K562 (cell line): ENCODE results near the gene ATP5MK. TPM values are rescaled to one million over a fixed set of nuclear protein-coding genes. Genes with fewer than 3 reads are reported as not detected.

Experiments used
- CEBPG ChIP-seq, 3 experiments: fragments of 200-800 bp in 1 of 3; sonication (Bioruptor generic) in 1 of 3; sonication (generic) in 1 of 3; formaldehyde crosslinking in 1 of 3; IDR thresholded peaks in 2 of 3; conservative IDR thresholded peaks in 1 of 3; 2 replicates each; pipeline versions ENCODE4 v1.6.1 to v1.8.0; 2016 to 2022; ENCODE audit warnings: missing compliant biosample characterization in 2 of 3, missing genetic modification characterization in 2 of 3, mild to moderate bottlenecking in 1 of 3, missing genetic modification reagents in 1 of 3
- GTF2F1 ChIP-seq: IDR thresholded peaks from 2 replicates; pipeline ENCODE4 v1.6.1; 2011; ENCODE audit warnings: low read depth, low read length, improper control_type of control experiment
- HBP1 ChIP-seq: fragments of 450-650 bp; formaldehyde crosslinking; IDR thresholded peaks from 2 replicates; pipeline ENCODE4 v1.4.0; 2022; ENCODE audit warnings: missing genetic modification characterization
- KLF13 ChIP-seq: fragments of 450-650 bp; IDR thresholded peaks from 2 replicates; pipeline ENCODE4 v1.6.1; 2016; ENCODE audit warnings: missing genetic modification characterization, low read depth, mild to moderate bottlenecking, missing compliant biosample characterization, moderate library complexity, borderline replicate concordance
- RB1 ChIP-seq: fragments of 450-650 bp; IDR thresholded peaks from 2 replicates; pipeline ENCODE4 v1.6.1; 2017; ENCODE audit warnings: low read depth, mild to moderate bottlenecking
- RBFOX2 ChIP-seq: fragments of 200-400 bp; formaldehyde crosslinking; IDR thresholded peaks from 2 replicates; pipeline ENCODE4 v1.6.1; 2017; ENCODE audit warnings: low read depth, mild to moderate bottlenecking, low read length, moderate library complexity
- SIRT6 ChIP-seq: IDR thresholded peaks from one replicate; pipeline ENCODE4 v1.6.1; 2012; ENCODE audit warnings: low read depth, mild to moderate bottlenecking, control low read depth, inconsistent platforms, low read length, moderate library complexity
- ZBTB17 ChIP-seq: fragments of 450-650 bp; formaldehyde crosslinking; IDR thresholded peaks from 2 replicates; pipeline ENCODE4 v1.4.0; 2020; ENCODE audit warnings: mild to moderate bottlenecking
- ZBTB33 ChIP-seq: sonication (generic); formaldehyde crosslinking; IDR thresholded peaks from 2 replicates; pipeline ENCODE4 v1.8.1; 2023; ENCODE audit warnings: mild to moderate bottlenecking, missing genetic modification reagents
- ZBTB8A ChIP-seq: fragments of 450-650 bp; IDR thresholded peaks from 2 replicates; pipeline ENCODE4 v1.6.1; 2018; ENCODE audit warnings: mild to moderate bottlenecking, moderate library complexity; ENCODE audit not compliant: partially characterized antibody
- ZFPM2 ChIP-seq: fragments of 250-450 bp; sonication (Bioruptor Pico); IDR thresholded peaks from 2 replicates; pipeline ENCODE4 v1.5.1; 2022; ENCODE audit warnings: mild to moderate bottlenecking
- ZNF24 ChIP-seq: fragments of 450-650 bp; IDR thresholded peaks from 2 replicates; pipeline ENCODE4 v1.6.1; 2016
- ZNF449 ChIP-seq: fragments of 250-450 bp; sonication (Bioruptor Pico); IDR thresholded peaks from 2 replicates; pipeline ENCODE4 v1.8.0; 2022; ENCODE audit warnings: moderate library complexity, mild to moderate bottlenecking, inconsistent platforms
- ZSCAN29 ChIP-seq: fragments of 450-650 bp; IDR thresholded peaks from 2 replicates; pipeline ENCODE4 v1.6.1; 2017
- polyA plus RNA-seq, 8 experiments: library from polyadenylated mRNA; depleted of rRNA in 4 of 8; stranded (reverse) in 5 of 8; unstranded in 3 of 8; fragments of >200 nt; fragmentation: Nextera tagmentation in 2 of 8; fragmentation: Illumina TruSeq in 1 of 8; extraction: Ambion mirVana in 2 of 8; extraction: Trizol in 1 of 8; gene quantifications; 2 replicates each; pipeline versions ENCODE4 v1.2.1 to v1.2.3, GENCODE V29; 2011 to 2014; ENCODE audit warnings: inconsistent platforms in 1 of 8, missing spikeins in 1 of 8
- total RNA-seq, 7 experiments: library from RNA; depleted of rRNA in 6 of 7; stranded (reverse); fragments of >200 nt in 6 of 7; fragmentation: Illumina TruSeq in 2 of 7; extraction: Trizol in 2 of 7; gene quantifications; 2 replicates each; pipeline versions ENCODE4 v1.2.1 to v1.2.3, GENCODE V29; 2011 to 2021; ENCODE audit warnings: low replicate concordance in 1 of 7

ATP5MK gene
- total and polyA plus RNA-seq, 9 of the 15 experiments (the other 6 are each of a cell fraction or from before 2014, with no cell fraction given) = 182 to 1,810 (median 741) TPM

- no peak for TF ChIP-seq ZBTB33 (CRISPR knock-in tag)
- TF ChIP-seq RBFOX2 = peak; percentile 94
- TF ChIP-seq HBP1 (CRISPR knock-in tag) = no peak
- TF ChIP-seq ZFPM2 (CRISPR knock-in tag) = no peak
- no peak for TF ChIP-seq GTF2F1
- no peak for TF ChIP-seq ZSCAN29
- peak; percentile 19 for TF ChIP-seq RB1
- TF ChIP-seq ZBTB8A = no peak
- no peak for TF ChIP-seq ZNF24
- TF ChIP-seq CEBPG (CRISPR knock-in tag; IDR thresholded peaks at IDR 0.05) = no peak
- peak in 1 of 2 experiments; percentile 34; a peak in 1 of 4 replicates for TF ChIP-seq CEBPG (tag; conservative IDR thresholded peaks at IDR 0.05 in 1 of 2, IDR thresholded peaks at IDR 0.05 in 1 of 2)
- TF ChIP-seq KLF13 = no peak
- no peak for TF ChIP-seq ZBTB17
- no peak for TF ChIP-seq SIRT6
- no peak for TF ChIP-seq ZNF449 (CRISPR knock-in tag)
Observed at GRCh38 chr10:103396067-103396788, at the start of gene ATP5MK, which contains the start of gene PDCD11 (continued).
